Effector CD4-positive, alpha-beta T cell (primary cell): ENCODE measurements around the gene DIDO1.

Experiments
- DNase-seq: peaks from one replicate; pipeline ENCODE4 v3.0.0-alpha.2; 2020

The DIDO1 gene

DNA sequence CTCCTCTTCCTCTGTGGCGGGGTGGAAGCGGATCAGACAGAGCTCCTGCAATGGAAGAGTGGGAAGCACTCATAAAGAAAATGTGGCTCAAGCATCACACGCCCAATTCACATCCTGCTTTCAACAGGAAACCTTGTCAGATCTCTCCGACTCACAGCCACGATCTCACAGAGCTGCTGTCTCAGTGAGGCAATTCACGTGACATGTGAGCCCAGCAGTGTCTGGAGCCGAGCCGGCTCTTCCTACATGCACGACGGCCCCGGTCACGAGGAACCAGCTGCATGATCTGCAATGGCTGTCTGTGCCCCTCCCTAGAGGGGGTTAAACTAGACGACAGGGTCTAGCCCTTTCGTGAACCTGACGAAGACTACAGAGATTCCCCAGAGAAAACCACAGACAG, 35.2 kb downstream of the DIDO1 start:
- peak; percentile 21 for DNase-seq

DNA sequence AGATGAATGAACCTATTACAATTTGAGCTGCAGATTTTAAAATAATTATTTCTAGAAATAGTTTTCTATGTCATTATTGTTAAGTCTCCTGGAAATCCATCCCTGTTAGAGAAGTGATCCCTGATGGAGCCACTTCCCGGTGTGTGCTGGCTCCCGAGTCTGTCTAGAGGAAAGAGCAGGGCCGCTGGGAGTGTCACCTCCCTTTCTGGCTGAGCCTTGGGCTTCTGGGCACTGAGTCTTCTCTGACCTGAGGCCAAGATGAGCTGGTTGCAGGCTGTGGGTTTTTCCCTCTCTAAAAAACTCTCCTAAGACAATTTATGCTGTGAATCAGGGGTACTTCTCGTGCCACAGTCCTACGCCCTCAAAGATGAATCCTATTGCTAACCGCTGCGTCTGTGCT, 35.9 kb downstream of the DIDO1 start:
- DNase-seq, result no peak

DNA sequence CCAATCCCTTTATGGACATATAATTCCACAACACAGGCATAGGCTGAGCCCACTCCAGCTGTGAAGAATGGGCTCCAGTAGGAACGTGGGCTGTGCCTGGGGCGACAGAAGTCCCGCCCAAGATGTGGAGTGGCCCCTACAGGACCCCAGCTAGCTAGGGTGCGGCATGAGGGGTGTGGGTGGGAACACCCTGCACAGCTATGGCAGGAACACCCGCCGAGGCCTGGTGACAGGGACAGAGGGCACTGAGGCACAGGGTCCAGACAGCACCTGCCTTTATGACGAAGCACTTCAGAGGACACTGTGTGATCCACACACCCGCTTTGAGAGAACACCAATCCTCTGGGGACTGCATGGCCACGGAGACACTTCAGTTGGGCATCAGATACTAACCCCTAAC, 36.4 kb downstream of the DIDO1 start:
- DNase-seq, result no peak

DNA sequence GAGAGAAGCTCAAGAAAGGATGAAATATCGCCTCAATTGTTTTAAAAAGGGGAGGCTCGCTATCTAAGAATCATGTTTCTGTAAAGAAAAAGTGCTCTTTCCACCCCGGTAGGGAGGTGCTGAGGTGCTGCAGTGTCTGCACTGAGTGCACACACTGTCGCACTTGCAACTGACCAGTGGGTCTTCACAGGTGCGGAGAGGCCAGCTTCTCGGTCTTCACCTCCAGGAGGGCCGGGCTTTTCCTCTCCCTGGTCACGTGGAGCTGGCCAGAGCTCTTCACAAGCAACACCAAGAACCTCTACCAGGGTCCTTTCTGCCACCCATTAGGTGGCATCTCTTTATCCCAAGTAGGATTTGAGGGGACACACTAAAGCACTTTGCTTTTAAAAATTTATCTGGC, 36.9 kb downstream of the DIDO1 start:
- DNase-seq, result no peak

DNA sequence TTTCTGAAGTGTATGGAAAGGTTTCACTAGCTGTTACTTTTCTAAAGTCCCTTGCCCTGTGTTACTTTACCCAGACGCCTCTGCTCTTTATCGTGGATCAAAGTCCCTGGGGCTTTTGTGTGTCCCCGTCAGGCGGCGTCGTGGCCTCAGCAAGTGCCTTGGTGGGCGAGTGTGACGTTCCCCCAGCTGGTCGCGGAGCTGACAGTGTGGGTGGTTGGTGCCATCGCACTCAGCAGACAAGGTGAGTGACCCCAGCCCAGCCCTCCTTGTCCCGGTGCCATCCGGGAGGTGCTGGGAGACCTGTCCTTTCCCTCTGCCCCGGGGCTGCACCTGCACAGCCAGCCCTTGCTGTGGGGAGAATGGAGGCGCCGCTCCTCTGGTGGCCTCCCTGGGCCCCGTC, 37.4 kb downstream of the DIDO1 start:
- DNase-seq, result no peak

DNA sequence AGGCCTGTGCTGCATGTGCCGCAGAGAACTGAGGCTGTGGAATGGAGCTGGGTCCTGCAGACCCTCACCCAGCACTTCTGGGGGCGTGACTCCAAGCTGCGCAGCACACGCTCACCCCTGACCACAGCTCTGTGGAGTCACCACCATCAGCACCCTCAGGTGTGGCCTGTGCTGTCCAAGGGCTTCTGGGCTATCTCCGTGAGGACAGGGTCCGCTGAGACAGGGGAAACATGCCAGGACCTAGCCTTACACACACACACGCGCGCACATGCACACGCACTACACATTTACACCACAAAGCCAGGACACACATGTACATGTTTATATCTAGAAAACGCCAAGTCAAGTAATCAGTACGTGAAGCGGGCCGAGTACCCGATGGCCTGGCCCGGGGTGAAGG, 37.9 kb downstream of the DIDO1 start:
- DNase-seq, result no peak

DNA sequence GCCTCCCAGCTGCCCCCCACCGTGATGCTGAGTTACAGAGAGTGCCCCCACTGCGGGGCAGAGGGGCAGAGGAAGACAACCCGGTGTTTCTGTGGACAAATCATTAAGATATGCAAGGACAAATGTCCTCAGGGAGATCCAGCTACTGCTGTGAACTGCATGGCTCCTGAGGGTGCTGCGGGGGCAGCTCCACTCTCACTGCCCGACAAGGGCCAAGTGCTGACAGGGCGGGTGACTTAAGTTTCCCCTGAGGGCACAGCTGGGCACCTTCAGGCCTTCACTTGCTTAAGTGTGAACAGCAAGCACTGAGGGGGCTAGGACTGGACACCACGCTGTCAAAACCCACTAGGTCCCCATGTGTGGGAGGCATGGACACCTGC, 38.5 kb downstream of the DIDO1 start:
- no peak for DNase-seq

DNA sequence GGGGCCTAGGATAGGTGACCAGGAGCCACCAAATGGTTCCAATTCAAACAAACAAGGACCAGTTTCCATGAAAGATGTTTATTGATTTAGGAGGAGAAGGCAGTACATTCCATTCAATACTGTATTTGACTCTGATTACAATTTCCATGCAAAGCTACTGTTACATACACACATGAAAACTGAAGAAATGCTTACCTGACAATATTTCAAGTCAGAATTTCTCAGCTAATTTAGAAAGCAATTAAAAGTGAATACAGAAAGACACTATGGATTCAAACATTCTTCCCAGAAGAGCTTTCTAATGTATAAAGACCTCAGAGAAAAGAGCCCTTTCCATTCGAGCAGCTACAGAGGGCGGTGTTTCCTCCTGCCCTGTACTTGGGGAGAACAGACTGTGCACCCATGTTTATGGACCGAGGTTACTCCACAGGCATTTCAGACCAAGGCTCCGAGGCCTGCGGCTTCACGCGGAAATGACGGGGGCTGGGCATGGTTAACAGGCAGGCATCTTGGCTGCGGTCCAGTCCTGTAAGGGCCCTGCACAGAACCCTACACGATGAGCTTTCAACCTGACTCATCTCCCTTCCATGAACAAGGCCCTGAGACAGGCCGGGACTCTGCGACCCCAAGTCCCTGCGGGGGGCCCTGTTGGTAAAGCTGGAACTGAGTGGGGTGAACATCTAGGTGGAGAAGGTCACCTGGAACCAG, 39.0 kb downstream of the DIDO1 start:
- no peak for DNase-seq

DNA sequence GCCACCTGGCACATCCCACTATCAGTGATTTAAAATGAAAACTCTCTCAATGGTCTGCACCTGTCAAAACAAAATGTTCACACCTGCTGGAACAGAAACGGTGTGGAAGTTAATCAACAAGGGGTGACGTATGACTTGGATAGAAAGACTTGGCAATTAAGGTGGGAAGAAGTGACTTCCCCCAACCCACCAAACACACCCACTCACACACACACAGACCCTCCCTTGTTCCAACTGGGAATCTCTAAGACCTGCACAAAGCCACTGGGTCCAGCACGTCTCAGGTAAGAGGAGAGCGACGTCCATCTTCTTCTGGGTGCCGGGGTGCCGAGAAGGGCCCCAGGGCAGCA, 39.6 kb downstream of the DIDO1 start:
- DNase-seq, result no peak

DNA sequence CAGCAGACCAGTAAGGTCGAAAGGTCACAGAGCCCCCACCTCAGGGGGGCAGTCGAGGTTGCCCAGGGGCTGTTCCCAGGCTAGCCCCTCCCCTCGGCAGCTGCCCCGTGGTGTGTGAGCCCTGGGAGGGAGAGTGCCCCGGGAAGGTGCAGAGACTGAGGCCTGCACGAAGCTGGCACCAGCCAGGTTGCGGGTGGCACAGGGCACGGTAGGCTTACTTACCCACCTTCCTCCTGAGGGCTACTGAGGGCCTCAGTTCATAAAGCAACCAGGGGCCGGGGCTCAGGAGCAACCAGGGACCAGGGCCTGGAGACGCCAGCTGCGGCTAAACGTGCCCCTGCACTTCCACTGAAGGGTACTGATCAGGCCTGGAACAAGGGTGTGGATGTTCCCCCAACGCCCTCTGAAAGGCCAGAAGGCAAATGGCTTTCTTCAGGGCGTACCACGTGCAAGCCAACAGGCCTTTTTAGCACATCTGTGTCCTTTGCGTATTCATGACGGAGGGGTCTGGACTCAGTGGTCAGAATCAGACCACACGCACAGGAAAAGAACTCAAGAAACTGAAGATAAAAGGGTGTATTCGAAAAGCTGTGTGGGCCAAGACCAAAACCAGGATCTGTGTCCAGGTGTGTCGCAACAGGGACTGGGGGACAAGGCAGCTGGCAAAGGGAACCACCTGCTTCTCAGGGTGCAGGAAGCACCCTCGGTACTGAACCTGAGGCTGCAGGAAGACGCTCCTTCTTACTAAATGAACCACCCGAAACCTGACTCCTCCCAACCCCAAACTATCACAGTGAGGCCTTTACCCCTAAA, 40.2 kb downstream of the DIDO1 start:
- no peak for DNase-seq

DNA sequence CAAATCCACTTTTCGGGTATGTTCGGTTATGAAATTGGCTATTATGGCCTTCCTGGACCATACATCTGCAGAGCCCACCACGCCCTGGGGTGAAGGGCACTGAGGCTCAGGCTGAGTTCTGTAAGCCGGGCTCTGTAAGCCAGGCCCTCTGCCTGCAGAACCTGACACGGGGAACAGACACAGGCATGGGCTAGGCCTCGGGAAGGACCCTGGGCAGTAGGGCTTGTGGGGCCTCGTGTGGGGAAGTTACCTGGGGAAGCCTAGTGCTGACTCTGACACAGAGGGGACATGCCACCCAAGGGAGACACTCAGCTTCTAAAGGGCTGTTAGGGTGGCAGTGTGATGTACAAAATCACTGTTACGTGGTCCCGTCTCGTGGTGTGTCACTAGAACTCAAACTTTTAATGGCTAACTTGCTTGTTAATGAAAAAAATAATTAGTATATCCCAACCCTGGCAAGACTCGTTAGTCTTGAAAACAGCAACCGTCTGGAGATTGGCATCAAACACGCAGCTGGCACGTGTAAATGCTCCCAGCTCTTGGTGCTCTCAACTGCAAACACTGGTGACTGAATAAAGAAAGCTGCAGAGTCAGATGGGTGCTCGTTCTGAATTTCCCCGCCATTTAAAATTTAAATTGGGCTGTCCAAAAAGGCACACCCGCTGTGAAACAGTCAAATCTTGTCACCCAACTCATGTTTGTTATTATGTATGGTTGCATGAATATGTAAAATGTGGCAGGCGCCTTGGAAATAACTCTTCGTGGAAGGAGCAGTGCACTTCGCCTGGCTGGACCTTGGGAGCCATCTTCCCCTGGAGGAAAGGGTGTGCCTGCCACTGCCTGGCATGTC, 41.0 kb downstream of the DIDO1 start:
- DNase-seq, result no peak

DNA sequence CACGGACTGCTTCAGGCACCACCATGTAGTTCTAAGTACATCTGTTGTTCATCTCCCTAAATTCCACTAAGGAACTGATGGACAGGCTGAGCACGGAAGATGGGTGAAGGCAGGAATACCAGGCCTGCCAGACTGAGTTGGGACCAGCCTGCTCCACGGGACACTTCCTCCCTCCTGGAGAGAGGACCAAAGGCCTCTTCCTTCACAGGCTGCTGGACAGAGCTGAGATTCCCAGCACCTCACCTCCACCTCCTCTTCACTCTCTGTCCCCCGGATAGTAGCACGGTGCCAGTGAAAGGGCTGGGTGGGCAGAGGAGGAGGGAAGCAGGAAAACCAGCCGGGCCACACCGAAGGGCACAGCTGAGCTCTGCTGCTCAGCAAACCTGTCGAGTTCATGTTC, 41.7 kb downstream of the DIDO1 start:
- no peak for DNase-seq

DNA sequence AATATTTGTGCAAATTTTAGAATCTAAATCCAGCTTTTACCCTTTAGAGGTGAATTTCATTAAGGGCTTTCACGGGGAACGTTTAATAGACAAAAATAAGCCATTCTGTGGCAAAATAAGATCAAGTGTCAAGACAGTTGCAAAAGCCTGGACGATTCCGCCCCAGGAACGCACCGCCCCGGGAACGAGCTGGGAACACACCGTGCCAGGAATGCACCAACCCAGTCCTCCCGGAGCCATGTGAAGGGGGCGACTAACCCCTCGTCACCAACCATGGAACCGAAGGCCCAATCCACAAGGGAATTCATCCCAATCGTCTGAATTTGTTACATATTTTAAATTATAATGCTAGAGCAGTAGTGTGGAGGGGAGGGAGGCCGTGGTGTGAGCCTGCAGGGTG, 43.9 kb downstream of the DIDO1 start:
- no peak for DNase-seq

DNA sequence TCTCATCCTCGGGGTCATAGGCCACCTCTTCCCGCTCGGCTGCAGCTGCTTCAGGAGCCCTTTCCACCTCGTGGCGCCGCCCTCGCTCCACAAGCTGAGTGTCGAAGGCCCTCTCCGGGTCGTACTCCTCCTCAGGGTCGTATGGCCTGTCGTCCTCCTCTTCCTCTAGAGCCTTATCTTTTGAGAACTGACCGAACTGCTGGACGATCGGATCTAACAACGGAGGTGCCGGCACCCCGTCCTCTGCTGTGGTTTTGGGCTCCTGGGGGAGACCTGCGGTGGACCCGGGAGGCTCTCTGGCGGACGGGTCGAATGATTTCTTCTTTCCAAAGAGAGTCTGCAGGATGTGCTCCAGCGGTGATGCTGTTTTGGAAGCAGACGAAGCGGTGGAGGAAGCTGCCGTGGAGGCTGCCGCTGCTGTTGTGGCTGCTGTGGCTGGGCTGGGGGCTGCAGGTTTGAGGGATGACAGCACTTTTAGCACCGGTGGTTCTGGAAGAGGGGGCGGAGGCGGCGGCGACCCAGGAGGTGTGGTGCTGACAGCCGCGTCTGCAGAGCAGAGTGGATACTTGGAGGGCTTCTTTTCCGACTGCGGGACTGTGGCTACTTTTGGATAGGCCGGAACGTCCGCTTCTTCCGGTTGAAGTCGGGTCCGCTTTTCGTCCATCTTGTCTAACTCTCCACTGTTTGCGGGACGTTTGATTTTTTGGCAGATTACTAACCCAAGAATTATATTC, 44.5 kb downstream of the DIDO1 start:
- no peak for DNase-seq

DNA sequence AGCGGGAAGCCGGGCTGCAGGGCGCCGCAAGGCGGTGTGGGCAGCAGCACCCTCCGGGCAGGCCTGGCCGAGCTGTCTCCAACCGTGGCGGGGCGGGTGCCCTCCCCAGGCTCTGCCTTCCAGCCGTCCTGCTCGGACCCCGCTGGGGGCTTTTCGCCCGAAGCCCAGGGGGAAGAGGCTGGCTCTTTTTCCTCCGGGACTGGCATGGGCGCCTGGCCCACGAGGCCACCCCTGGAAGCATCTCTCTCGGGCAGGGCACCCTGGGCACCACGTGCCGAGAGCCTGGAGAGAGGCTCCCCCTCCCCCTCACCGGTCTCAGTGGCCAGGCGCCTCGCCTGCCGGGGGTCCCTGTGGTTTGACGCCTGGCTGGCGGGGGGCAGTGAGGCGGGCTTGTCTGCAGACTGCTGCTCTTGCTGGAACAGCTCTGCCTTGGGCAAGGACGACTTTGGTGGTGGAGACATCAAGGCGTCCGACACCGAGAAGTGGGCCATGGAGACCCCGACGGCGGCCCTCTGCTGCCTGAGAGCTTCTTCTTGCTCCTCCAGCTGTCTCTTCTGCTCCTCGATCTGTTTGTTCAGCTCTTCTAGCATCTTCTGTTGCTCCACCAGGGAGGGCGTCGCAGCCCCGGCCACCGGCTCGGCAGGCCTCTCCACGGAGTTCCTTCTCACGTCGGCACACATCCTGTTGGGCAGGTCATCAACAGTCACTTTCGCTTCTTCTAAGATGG, 45.2 kb downstream of the DIDO1 start:
- DNase-seq, result no peak

DNA sequence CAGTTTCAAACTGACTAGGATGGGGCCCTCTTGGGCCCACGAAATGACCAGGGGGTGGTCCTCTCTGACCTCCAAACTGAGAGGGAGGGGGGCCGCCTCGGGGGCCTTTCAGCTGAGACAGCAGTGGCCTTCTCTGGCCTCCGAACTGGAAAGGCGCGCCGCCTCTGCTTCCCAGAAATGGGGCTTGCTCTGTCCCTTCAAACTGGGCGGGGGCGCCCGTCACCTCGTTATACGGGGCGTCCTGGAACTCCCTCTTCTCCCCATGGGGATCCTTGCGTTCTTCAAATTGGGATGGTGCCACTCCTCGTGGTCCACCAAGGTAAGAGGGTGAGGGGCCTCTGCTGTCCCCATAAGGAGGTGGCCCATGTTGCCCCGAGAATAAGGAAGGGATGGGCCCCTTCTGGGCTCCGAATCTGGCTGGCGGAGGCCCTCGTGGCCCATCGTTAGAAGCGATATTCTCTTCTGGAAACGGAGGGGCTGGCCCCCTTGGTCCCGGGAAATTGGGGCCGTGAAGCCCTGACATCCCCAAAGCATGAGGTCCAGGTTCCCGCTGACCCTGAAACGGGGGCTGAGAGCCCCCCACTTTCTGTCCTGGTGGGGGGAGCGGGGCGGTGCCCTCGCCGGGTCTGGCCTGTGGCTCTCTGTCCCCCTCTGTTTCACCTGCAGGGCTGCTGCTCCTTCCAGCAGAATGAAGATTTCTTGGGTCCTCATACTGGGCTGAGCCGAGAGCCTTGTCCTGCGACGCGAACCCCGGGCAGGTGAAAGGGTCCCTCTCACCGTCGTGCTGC, 46.0 kb downstream of the DIDO1 start:
- no peak for DNase-seq

DNA sequence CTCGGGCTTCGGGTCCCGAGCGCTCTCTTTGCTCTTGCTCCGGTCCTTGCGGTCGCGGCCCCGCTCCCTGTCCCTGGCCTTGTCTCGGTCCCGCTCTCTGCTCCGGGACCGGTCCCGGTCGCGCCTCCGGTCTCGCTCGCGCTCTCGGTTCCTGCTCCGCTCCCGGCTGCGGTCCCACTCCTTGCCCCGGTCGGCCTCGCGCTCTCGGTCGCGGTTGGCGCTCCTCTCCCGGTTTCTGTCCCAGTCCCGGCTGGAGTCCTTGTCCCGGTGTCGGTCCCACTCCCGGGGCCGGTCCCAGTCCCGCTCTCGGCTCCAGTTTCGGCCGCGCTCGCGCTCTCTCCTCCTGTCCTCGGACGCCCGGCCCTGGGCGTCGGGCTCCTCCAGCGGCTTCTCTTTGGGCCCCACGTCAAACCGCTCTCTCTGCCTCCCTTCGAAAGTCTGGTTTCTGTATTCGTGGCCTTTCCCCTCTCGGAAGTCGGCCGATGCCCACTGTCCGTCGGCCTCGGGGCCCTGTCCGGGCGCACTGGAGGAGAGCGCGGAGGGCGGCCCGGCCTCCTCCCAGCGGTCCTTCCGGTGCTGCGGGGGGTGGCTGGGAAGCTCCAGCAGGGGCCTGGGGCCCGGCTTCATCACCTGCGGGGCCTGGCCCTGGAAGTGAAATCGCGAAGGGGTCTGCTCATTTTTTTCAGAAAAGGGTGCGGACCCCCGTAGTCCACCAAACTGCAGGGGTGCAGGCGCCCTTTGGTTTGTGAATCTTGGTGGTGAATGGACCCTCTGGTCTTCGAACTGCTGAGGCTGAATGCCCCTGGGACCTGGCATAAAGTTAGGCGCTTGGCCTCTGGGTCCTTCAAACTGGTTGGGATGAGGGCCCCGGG, 46.8 kb downstream of the DIDO1 start:
- DNase-seq, result no peak

DNA sequence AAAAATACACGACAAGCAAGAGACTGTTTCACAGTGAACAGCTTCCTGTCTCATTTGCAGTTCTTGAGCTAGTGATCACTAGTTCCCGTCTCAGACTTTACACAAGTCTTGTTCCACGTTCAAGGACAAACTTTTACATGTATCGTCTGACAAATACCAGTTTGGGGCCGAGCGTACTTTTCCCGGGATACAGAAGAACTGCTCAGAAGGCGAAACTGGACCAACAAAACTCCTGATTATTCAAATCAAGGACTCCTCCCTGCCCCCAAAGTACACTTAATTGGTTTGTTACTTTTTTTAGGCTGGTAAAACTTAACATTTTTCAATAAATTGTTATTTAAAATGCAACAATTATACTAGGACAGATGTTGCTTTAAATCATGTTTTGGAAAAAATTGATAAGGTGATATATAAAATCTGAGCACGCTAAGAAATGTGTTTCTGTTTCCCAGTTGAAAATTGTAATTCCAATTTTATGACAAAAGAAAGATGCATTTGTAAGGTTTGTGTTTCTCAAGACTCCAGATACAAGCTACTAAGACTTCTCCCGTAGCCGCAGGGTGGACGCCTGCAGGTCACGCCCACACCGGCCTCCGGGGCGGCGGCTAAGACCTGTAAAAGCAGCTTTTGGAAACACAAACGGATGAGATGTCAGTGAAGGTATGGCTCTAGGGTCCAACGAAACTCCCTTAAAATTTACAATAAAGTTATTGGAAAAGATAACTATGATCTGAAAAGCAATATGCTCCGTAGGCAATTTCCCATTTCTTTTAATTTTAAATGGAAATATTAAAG, 47.9 kb downstream of the DIDO1 start:
- DNase-seq, result no peak
